GM21717 (cell line): Measurements from ENCODE around the gene ITPKB.

Experiments
- ATAC-seq: cut with Tn5 transposase; IDR thresholded peaks from one replicate; pipeline ENCODE4 v1.9.1; 2021; ENCODE audit warnings: mild to moderate bottlenecking, moderate library complexity; ENCODE audit not compliant: unreplicated experiment

The ITPKB gene

DNA sequence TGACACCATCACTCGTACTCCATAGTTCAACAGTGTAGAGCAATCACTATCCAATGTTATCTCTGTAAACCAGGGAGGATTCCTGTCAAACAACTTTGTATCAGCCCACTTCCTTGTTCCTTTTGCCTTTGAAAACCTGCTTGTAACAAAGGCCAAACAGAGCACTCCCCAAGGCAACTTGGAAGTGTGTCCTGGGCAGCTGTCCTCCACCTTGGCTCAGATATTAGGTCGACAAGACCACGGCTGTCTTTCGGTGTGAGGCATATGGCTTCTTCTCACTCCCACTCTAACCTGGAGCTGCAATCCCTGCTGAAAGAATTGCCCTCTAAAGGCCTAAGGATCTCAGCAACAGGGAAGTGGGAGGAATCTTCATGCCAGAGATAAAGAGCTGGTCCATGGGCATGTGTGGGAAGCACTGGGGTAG lies 66.7 kb downstream of the ITPKB start:
- ATAC-seq, result no peak

DNA sequence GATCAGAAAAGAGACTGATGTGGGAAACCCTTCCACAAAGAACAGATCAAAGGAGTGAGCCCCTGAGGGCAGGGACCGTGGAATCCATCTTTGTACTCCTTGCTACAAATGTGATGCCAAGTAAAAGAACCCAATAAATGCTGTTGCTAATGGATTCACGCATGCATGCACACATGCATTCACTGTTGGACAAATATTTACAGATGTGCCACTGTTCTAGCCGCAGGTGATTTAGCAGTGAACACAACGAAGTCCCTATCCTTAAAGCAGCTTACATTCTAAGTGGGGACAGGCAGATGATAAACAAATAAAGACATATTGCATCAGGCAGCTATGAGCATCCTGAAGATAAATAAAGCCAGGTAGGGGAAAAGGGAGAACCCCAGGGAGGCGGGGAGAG lies 67.8 kb downstream of the ITPKB start:
- no peak for ATAC-seq

DNA sequence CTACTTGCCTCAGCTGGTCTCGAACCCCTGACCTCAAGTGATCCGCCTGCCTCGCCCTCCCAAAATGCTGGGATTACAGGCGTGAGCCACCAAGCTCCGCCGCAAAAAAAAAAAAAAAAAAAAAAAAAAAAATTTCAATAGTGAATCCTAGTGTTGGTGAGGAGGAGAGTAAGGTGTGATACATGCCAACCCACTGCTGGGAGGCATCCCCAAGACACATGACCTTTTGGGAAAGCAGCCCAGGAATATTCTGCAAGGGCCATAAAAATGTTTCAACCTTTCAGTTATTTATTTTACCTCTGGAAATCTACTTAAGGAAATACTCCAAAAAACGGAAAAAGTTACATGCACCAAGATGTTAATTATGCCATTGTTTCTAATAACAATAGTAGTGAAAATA lies 69.0 kb downstream of the ITPKB start:
- no peak for ATAC-seq

DNA sequence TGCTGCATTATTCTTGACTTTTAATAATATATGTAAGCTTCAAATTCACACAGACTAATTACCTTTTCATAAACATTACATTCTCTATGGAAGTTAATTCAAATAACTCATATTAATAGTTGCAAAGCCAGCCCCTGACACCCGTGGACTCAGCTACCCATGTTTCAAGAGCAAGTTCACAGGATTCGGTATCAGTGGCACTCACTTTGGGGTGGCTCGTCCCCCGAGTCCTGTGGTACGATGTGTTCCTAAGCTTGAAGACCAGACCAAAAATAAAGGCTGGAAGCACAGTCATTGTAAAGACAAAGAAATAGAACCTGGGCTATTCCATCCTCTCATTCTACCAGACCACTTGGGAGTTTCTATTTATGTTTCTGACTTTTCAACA lies 70.9 kb downstream of the ITPKB start:
- no peak for ATAC-seq

DNA sequence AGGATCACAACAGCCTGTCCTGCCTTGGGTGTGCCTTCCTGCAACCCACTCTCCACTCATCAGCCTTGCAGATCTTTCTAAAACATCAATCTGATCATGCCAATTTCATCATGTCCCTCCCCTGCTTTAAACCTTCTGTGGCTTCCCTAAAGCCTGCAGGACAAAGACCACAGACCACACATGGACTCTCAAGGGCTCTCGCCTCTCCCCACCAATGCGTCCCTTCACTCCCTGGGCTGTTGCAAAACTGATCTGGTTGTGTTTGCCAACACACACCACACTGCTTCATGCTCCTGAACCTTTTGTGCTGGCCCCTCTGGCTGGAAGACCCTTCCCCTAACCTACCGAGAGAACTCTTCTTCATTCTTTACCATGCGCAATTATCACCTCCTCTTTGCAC lies 72.4 kb downstream of the ITPKB start:
- ATAC-seq, result no peak

DNA sequence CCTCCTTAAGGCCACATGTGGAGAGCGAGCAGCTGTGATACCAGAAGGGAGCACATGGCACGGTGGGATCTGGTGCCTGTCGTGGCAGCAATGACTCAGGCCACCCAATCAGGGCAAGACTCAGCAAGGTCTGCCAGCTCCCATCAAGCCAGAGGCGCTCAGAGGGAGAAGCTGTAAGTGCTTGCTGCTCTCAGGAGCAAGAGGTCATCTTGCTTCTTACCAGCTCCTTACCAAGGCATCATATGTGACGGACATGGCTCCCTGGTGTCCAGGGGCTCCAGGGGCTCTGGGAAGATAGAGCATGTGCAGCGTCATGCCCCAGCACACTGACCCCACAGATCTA lies 72.9 kb downstream of the ITPKB start:
- ATAC-seq, result no peak

DNA sequence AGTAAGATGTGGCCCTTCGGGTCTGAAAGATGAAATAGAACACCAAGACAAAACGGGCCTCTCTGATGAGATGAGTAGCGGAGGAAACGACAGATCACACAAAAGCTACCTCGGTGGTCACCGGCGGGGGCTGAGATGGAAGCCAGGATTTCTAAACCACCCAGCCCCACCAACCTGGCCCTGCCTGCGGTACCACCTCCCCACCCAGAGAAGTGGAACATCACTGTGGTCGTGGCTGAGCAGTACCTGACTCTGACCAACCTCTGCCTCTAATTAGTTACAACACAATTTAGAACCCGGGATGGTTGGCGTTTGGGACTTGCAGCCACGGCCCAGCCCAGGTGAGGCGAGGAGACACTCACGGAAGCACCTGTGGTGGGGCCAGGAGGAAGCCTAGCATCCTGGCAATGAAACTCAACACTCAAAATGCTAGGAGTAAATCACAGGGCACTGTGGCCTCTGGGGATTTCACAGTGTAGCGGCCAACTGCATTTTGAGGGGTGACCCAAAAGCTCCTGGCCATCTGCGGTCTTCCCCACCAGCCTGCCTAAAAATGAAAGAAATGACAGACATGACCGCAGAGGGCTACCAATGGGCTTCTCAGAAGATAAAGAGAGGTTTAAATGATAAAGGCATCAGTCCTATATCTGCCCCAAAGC lies 73.4 kb downstream of the ITPKB start:
- ATAC-seq, result no peak

DNA sequence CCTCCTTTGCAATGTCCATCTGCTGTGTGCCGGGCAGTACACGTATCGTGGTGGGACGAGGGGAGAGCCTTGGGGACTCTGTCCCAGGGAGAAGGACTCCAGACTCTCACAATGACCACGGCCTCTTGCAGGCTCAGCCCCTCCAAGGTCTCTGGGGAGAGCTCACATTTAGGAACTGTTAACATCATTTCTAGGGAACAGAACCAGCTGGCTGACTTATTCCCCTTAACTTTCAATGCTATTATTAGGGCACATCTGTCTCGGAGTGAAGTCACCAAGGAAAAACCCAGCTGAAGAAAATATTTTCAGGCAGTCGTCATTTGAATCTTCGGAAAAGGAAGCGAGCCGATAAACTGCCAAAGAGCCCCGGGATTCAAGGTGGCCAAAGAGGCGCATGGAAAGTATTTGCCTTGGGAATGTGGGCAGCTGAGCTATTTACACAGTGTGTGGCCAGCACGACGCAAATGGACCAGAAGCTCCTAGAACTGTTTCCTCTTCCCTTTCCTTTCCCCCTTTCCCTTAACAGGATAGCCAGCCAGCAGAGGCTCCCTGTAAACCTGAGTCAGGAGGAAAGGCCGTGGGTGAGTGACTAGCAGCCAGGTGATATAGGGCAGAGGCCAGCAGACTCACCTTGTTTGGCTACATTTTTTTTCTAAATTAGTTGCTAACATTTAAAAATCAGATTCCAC lies 74.5 kb downstream of the ITPKB start:
- ATAC-seq, result no peak

DNA sequence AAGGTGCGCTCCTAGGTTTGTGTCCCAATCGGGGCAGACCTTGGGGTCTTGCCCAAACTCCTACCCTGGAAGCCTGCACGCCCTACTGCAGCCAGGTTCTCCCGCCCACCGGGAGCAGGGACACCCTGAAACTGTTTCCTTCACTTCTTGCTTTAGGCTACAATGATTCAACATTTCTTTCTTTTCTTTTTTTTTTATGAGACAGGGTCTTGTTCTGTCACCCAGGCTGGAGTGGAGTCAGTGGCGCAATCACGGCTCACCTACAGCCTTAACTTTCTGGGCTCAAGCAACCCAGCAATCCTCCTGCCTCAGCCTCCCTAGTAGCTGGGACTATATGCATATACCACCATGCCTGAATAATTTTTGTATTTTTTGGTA lies 75.8 kb downstream of the ITPKB start:
- ATAC-seq, result no peak

DNA sequence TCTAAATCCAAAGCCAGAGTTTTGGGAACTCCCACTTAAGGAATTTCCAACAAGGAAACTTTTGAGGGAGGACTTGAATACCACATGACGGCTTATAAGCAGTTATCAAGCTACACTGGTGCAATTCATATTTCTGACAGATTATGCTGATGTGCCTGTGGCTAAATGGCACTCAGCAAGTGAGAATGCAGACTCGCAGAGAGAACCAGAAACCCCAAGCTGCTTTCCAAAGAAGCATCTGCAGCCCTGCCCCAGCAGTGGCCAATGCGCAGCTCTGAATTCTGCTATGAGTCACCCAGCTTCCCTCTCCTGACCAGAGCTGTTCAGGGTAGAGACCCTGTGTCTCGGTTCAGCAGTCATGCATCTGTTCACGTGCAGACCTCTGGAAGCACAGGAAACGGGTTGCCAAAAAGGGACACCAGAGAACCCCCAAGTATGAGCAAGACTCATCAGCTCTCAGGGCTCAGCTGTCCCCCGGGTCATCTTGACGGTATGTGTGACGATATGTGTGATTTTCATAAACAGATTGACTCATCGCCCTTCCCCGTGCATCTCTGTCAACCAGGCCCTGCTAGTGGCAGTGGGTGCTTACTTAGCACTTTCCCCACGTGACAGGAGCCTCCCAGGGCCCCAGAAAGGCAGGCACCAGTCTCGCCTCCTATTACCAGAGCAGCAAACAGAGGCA lies 76.3 kb downstream of the ITPKB start:
- peak; percentile 95 for ATAC-seq

DNA sequence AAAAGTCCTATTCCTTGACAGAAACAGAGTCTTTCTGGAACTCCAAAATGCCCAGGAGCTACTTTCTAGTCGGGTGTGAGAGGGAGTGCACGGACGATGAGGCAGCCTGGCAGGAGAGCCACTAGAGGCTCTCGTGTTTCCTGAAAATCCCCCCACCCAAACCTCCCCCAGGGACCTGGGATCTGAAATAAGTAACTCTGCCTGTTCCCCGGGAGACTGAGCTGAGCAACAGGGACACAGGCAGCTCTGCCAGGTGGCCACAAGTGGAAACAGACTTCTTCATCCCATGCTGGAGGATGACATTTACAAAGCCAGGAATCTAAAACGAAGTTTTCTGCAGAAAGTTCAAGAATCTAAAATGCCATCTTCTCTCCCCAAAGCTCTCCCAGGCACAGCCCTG lies 77.1 kb downstream of the ITPKB start:
- ATAC-seq, result no peak

DNA sequence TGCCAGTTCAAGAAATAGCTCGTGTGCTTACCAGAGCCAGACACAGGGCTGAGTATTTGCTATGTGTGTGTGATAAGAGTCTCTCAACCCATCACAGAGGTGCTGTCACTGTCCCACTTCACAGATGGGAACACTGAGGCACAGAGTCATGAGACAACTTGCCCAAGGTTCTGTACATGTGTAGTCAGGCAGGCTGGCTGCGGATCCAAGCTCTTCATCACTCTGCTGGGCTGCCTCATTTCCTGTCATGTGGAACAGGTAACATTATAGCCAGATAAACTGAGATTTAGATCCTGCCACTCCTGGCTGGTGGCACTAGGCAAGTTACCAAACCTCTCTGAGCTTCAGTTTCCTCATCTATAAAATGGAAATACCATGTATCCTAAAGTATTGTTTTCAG lies 77.8 kb downstream of the ITPKB start:
- no peak for ATAC-seq

DNA sequence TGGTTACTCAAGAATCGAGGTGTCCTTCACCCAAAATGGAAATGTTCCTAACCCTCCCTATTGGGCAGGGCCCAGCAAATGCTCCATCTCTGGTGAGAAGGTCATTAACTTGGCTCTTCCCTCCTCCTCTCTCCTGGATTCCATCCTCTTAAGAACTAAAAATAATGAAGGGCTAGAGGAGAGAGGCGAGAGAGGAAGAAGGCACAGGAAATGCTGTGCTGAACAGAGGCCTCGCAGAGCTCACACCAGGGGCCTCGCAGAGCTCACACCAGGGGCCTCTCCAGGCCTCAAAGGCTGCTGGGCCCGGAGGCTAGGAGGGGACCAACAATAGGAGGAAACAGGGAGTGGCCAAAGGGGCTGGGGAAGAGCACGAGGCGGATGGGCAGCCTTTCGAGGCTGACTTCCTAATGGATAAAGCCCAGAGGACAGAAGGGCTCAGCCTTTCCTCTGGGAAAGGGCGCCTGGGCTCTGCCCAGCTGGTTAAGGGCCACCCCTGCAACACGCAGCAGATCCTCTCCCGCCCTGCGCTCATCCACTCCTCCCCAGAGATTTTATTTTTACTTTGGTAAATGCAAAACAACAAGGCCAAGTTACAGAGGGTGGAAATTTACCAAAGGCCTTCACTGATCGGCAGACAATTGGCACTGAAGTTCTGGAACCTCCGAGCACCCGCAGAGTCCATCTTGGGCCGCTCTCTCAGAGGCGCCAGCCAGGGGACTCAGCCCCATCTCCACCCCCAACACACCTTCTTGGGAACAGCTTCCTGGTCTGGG lies 78.5 kb downstream of the ITPKB start:
- no peak for ATAC-seq

DNA sequence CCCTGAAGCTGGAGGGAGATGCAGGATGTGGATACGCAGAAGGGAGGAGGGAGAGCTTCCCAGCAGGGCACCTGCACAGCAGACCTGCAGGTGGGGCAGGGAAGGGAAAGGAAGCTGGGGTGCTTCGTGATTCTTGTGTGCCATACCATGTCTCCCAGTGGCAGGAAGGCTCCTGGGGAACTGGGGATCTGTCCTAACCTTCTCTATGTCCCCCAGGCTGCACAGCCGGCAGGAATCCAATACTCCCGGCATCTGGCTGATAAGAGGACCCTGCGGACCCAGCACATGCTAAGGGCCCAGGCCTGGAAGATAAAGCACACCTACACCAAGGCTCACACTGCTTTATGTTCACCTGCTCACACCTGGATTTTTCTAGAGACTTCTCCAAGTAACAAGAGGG lies 79.4 kb downstream of the ITPKB start:
- ATAC-seq, result no peak

DNA sequence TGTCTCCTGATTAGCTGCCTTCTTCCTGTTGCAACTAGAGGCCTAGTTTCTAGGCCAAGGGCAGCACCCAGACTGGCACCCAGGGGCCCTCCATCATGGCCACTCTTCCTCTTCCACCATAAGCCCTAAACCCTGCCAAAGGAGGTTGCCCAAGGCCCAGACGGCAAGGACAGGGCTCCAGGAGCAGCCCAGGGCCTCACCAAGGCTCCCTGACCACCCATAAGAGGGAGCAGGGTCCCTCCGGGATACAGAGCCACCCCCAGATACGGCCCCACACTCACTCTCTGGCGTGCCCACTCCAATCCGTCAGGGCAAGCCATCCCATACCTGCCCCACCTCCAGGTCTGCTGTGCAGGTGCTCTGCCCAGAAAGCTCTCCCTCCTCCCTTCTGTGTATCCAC lies 79.9 kb downstream of the ITPKB start:
- no peak for ATAC-seq

DNA sequence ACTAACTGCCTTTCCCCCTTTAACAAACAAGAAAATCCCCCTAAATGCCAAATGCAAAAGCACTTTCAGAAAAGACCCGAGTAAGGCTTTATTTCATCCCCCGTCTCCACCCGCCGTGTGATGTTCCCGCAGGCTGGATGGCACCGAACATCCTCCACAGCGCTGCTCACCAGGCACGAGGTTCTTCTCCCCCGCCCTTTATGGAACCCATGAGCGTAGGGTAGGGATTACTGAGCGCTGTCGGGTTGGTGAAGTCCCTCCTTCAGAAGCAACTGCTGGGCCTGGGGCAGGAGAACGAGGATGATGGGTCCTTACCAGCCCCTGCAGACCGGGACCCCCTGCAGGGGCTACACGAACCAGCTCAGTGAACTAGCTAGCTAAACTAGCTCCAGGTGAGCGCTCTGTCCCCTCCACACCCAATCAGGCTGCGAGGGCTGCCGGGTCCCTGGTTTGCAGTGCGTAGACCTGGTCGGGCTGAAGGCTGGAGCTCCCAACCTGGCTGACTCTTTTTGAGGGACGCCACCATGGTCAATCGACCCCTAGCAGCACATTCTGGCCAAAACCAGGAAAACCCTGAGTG lies 80.4 kb downstream of the ITPKB start:
- no peak for ATAC-seq

DNA sequence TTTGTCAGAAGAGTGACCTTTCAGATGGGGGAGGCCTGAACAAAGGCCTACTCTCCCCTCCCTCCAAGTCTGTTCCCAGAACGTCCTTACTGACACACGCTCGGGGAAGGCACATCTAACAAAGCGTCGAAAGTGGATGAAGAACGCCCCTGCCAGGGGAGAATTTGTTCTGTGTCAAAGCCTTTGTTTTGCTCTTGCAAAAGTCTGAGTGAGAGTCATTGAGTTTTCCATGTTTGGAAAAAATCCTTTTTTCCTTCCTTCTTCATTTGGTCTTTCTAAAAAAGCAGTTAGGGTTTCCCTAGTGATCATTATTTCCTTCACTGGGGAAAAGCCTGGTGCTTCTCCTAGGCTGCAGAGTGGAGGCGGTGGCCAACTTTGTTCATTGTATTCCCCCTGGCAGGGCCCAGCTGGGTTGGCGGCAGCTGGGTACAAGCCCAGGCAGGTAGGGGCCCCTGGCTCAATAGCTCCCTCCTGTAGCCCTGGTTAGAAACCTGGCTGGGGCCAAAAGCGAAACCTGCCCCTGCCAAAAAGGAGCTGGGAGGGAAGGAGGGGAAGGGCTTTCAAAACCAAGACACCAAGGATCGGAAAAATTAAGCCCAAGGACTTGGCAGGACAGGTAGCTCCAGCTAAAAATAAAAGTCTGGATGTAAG lies 81.1 kb downstream of the ITPKB start:
- ATAC-seq, result no peak

DNA sequence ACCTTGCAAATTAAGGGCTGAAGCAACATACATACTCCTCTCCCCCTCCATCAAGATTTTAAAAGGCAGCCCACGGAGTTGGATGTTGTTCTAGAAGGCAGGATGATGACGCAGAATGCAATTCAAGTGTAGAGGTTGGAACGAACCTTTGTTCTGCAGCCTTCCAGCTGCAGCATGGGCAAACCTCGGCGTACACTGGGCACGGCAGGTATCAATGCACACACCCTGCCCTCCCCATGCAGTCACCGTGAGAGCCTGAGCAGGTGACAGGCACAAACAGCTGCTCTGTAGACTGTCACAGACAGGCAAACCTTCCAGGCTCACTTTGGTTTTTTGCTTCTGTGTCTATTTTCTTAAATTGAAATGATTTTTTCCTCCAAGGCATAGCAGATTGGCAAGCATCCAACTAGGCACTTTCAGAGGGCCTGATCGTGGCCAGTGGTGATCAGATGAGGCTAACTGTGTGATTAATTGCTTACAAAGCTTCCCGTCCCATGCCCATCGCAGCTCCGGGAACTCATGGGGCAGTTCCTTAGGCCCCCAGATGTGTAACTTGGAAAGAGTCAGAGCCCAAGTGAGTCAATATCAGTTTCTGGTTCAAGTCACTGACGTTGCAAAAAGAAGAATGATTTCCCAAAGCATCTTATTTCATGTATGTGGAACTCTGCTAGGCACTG lies 82.3 kb downstream of the ITPKB start:
- no peak for ATAC-seq

DNA sequence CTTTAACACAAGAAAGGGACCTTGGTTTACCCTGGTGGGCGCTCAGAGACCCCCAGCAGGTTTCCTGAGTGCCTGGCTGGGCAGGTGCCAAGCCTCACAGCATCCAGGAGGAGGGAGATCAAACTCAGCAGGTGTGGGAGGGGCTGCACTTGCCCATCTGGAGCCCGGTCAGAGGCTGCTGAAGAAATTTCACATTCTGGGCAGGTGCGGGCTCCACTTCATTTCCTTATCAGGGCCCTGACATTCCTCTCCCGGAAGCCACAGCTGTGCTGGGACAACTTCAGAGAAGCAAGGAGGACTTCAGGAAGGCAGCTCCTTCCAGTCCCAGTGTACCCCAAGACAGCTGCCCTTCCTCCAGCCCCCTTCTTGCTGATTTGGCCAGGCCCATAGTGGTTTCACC lies 82.9 kb downstream of the ITPKB start:
- no peak for ATAC-seq
